IMR-90 (cell line): ENCODE data around the gene SDCCAG8. TPM values are rescaled to one million over a fixed set of nuclear protein-coding genes. Genes with fewer than 3 reads are reported as not detected.

ENCODE experiments used
- ATAC-seq: fragments of 200-7000 bp; cut with Tn5 transposase; 2 replicates; pipeline ENCODE4 v1.9.1; 2020; ENCODE audit warnings: low read depth, mild to moderate bottlenecking, moderate library complexity
- BruUV-seq: library from RNA; stranded (reverse); fragments of 400-500 nt; replicated peaks from 2 replicates; lab custom pipeline; 2021; lab: Mats Ljungman, UMichigan
- CTCF ChIA-PET: fragments of 300-600 bp; formaldehyde crosslinking; extraction: SDS; loops from one replicate; lab custom pipeline; 2021; ENCODE audit warnings: antibody characterized with exemption; lab: Yijun Ruan, JAX
- POLR2A ChIA-PET: fragments of 300-600 bp; sonication (Branson Sonifier 250); formaldehyde crosslinking; loops from one replicate; lab custom pipeline; 2022; ENCODE audit warnings: antibody characterized with exemption; ENCODE audit not compliant: unreplicated experiment; lab: Charles Lee
- DNase-seq: peaks from one replicate; pipeline ENCODE4 v3.0.0; 2013
- H2AFZ ChIP-seq: replicated peaks from 2 replicates; pipeline ENCODE3; 2013; ENCODE audit warnings: low read length, mild to moderate bottlenecking; ENCODE audit not compliant: poor library complexity
- H2AK5ac ChIP-seq: 2 replicates; pipeline ENCODE4 v1.6.1; 2013; ENCODE audit warnings: low read depth, low read length, inconsistent platforms
- H2AK9ac ChIP-seq: replicated peaks from 2 replicates; pipeline ENCODE3; 2013; ENCODE audit warnings: mild to moderate bottlenecking, low read depth, low read length, moderate library complexity; ENCODE audit not compliant: poor library complexity
- H2BK120ac ChIP-seq: 2 replicates; pipeline ENCODE4 v1.6.1; 2013; ENCODE audit warnings: low read depth, low read length, inconsistent platforms
- H2BK15ac ChIP-seq: 3 replicates; pipeline ENCODE4 v1.6.1; 2013; ENCODE audit warnings: low read depth, low read length, inconsistent platforms
- H2BK20ac ChIP-seq: 2 replicates; pipeline ENCODE4 v1.6.1; 2013; ENCODE audit warnings: low read depth, mild to moderate bottlenecking, inconsistent platforms, low read length, moderate library complexity
- H2BK5ac ChIP-seq: 2 replicates; pipeline ENCODE4 v1.6.1; 2013; ENCODE audit warnings: mild to moderate bottlenecking, low read depth, low read length, inconsistent platforms; ENCODE audit not compliant: poor library complexity, severe bottlenecking
- H3K14ac ChIP-seq: replicated peaks from 2 replicates; pipeline ENCODE4 v1.6.1; 2013; ENCODE audit warnings: low read depth, low read length, inconsistent platforms
- H3K18ac ChIP-seq: 2 replicates; pipeline ENCODE4 v1.6.1; 2013; ENCODE audit warnings: low read depth, low read length, control low read depth
- H3K23ac ChIP-seq: 2 replicates; pipeline ENCODE4 v1.6.1; 2013; ENCODE audit warnings: low read depth, low read length, inconsistent platforms
- H3K27ac ChIP-seq: 2 replicates; pipeline ENCODE4 v1.5.1; 2013; ENCODE audit warnings: mild to moderate bottlenecking, control low read depth, low read length; ENCODE audit not compliant: insufficient read depth
- H3K27me3 ChIP-seq: 2 replicates; pipeline ENCODE4 v1.6.1; 2013; ENCODE audit warnings: low read length; ENCODE audit not compliant: control insufficient read depth, insufficient read depth
- H3K36me3 ChIP-seq: 2 replicates; pipeline ENCODE4 v1.6.1; 2013; ENCODE audit warnings: low read length, mixed read lengths; ENCODE audit not compliant: control insufficient read depth, insufficient read depth
- H3K4ac ChIP-seq: 2 replicates; pipeline ENCODE4 v1.6.1; 2013; ENCODE audit warnings: low read depth, low read length, inconsistent platforms
- H3K4me1 ChIP-seq: 2 replicates; pipeline ENCODE4 v1.6.1; 2013; ENCODE audit warnings: low read length, mixed read lengths; ENCODE audit not compliant: control insufficient read depth, insufficient read depth
- H3K4me2 ChIP-seq: 2 replicates; pipeline ENCODE4 v1.6.1; 2013; ENCODE audit warnings: low read depth, mild to moderate bottlenecking, control low read depth, low read length, moderate library complexity
- H3K4me3 ChIP-seq: 2 replicates; pipeline ENCODE4 v1.5.1; 2013; ENCODE audit warnings: low read depth, mild to moderate bottlenecking, control low read depth, low read length, moderate library complexity; ENCODE audit not compliant: insufficient read depth
- H3K56ac ChIP-seq: 2 replicates; pipeline ENCODE4 v1.6.1; 2013; ENCODE audit warnings: low read length, inconsistent platforms; ENCODE audit not compliant: insufficient read depth; ENCODE audit errors: extremely low read depth
- H3K79me1 ChIP-seq, 2 experiments: 2 replicates each; pipeline ENCODE4 v1.6.1; 2013; ENCODE audit warnings: low read length in 2 of 2, inconsistent platforms in 1 of 2, low read depth in 1 of 2
- H3K9ac ChIP-seq: 2 replicates; pipeline ENCODE4 v1.6.1; 2013; ENCODE audit warnings: low read depth, low read length, control low read depth
- H3K9me1 ChIP-seq: 2 replicates; pipeline ENCODE4 v1.6.1; 2013; ENCODE audit warnings: low read length, inconsistent platforms; ENCODE audit not compliant: insufficient read depth
- H3K9me3 ChIP-seq: 2 replicates; pipeline ENCODE4 v1.6.1; 2013; ENCODE audit warnings: low read length; ENCODE audit not compliant: control insufficient read depth, insufficient read depth
- H4K20me1 ChIP-seq: 2 replicates; pipeline ENCODE4 v1.6.1; 2013; ENCODE audit warnings: low read length, inconsistent platforms; ENCODE audit not compliant: insufficient read depth
- H4K5ac ChIP-seq: 2 replicates; pipeline ENCODE4 v1.6.1; 2013; ENCODE audit warnings: mild to moderate bottlenecking, low read depth, low read length, control low read depth
- H4K8ac ChIP-seq, 2 experiments: 2 replicates each; pipeline ENCODE4 v1.6.1; 2013; ENCODE audit warnings: low read depth in 2 of 2, low read length in 2 of 2, control low read depth in 1 of 2, inconsistent platforms in 1 of 2
- H4K91ac ChIP-seq: 2 replicates; pipeline ENCODE4 v1.6.1; 2013; ENCODE audit warnings: low read depth, low read length, inconsistent platforms; ENCODE audit not compliant: insufficient read depth
- BHLHE40 ChIP-seq: fragments of 150-350 bp; IDR thresholded peaks from 2 replicates; pipeline ENCODE4 v1.6.1; 2016; ENCODE audit warnings: mild to moderate bottlenecking, low read depth, low read length
- ELK1 ChIP-seq: fragments of 150-350 bp; IDR thresholded peaks from 2 replicates; pipeline ENCODE4 v1.6.1; 2016; ENCODE audit warnings: low read depth, mild to moderate bottlenecking, low read length, moderate library complexity, borderline replicate concordance
- FOS ChIP-seq: fragments of 150-350 bp; IDR thresholded peaks from 2 replicates; pipeline ENCODE4 v1.6.1; 2016; ENCODE audit warnings: low read depth, low read length
- MAZ ChIP-seq: IDR thresholded peaks from 2 replicates; pipeline ENCODE4 v1.6.1; 2012; ENCODE audit warnings: low read depth, mild to moderate bottlenecking, low read length, improper control_type of control experiment, moderate library complexity, borderline replicate concordance
- MXI1 ChIP-seq: IDR thresholded peaks from 2 replicates; pipeline ENCODE4 v1.6.1; 2012; ENCODE audit warnings: low read depth, mild to moderate bottlenecking, low read length, moderate library complexity, borderline replicate concordance
- RAD21 ChIP-seq: IDR thresholded peaks from 2 replicates; pipeline ENCODE4 v1.6.1; 2012; ENCODE audit warnings: low read length, improper control_type of control experiment
- RFX5 ChIP-seq: IDR thresholded peaks from 2 replicates; pipeline ENCODE4 v1.8.0; 2012; ENCODE audit warnings: low read depth, mild to moderate bottlenecking, low read length, moderate library complexity
- SMC3 ChIP-seq: fragments of 150-350 bp; IDR thresholded peaks from 2 replicates; pipeline ENCODE4 v1.6.1; 2016; ENCODE audit warnings: low read depth, mild to moderate bottlenecking, antibody characterized with exemption, low read length, moderate library complexity
- WGBS, 2 experiments: methylation state at CpG; one replicate each; pipeline versions ENCODE4 v1.1.5 to v1.1.7; 2013; ENCODE audit warnings: missing lambda C conversion rate in 2 of 2; ENCODE audit not compliant: insufficient read length in 1 of 2; ENCODE audit errors: extremely low coverage in 2 of 2; 5-methylcytosine and 5-hydroxymethylcytosine counted together
- dilution Hi-C: fragments of 300-500 bp; cut with HindIII; formaldehyde crosslinking; loops from one replicate; pipeline ENCODE4 v1.14.3; 2018; ENCODE audit warnings: low sequenced_read_pairs; ENCODE audit not compliant: unreplicated experiment
- in situ Hi-C: fragments of 300-500 bp; cut with MboI; formaldehyde crosslinking; loops from 3 replicates; pipeline ENCODE4 v1.14.3; 2019; ENCODE audit warnings: low sequenced_read_pairs, inconsistent platforms, mixed read lengths
- intact Hi-C: fragments of 100-400 bp; cut with micrococcal nuclease; formaldehyde crosslinking; loops from 2 replicates; pipeline ENCODE4 v1.10.0; 2022
- polyA plus RNA-seq, 3 experiments: library from polyadenylated mRNA; depleted of rRNA; stranded (reverse); fragments of >200 nt; gene quantifications; 2 replicates each; pipeline ENCODE4 v1.2.3, GENCODE V29; 2012; ENCODE audit warnings: low replicate concordance in 1 of 3
- total RNA-seq: library from RNA; depleted of rRNA; stranded (reverse); fragments of >200 nt; gene quantifications from 2 replicates; pipeline ENCODE4 v1.2.3, GENCODE V29; 2012

The SDCCAG8 gene
- total and polyA plus RNA-seq, 2 of the 4 experiments (the other 2 are of a cell fraction), result 25.2 to 46.8 TPM

GRCh38 chr1:243501002-243501401, 245.2 kb downstream of the SDCCAG8 start:
- no peaks in the 10 kb centered on the region for H3K9me3 ChIP-seq
- H2BK15ac ChIP-seq, result peak overlapping the region; percentile 42; the same call in 1 of the 3 replicates
- dilution Hi-C loops (no loop called here), intact Hi-C loops (no loop called here), in situ Hi-C loops (no loop called here)
- no peaks in the 10 kb centered on the region for H4K20me1 ChIP-seq
- peak overlapping the region; percentile 22 for H3K4ac ChIP-seq
- H3K9me1 ChIP-seq, result peaks cover 3% of the 10 kb centered on the region
- WGBS, 2 experiments, result no CpG with 5 or more reads among the region's 5 CpGs
- peaks cover 6% of the 10 kb centered on the region for H3K36me3 ChIP-seq
- POLR2A ChIA-PET, result no interaction called here
- H2AK9ac ChIP-seq, result no peak overlapping the region
- TF ChIP-seq MXI1 (0 out of 2 replicates have a peak, but pooled peaks have one; percentile 28), RFX5 (no peak), MAZ (no peak), ELK1 (no peak), FOS (0 out of 2 replicates have a peak, but pooled peaks have one; percentile 17), RAD21 (peak; percentile 7; the same call in 1 of the 2 replicates), SMC3 (no peak), BHLHE40 (peak; percentile 3; the same call in 1 of the 2 replicates)
- H2BK5ac ChIP-seq, result peak overlapping the region; percentile 69
- H2AFZ ChIP-seq, result peak overlapping the region; percentile 54
- H3K4me3 ChIP-seq, result no peak overlapping the region
- H4K8ac ChIP-seq, result peak overlapping the region in 1 of 2 experiments; percentile 59; a peak in 2 of 4 replicates
- DNase-seq (peak; percentile 93), ATAC-seq (peak; percentile 74)
- H3K4me1 ChIP-seq, result peaks cover 12% of the 10 kb centered on the region
- peaks cover 3 to 9% of the 10 kb centered on the region in 2 experiments; a peak in 2 of 4 replicates for H3K79me1 ChIP-seq
- H3K27ac ChIP-seq, result peak overlapping the region; percentile 8; the same call in 1 of the 2 replicates
- H3K18ac ChIP-seq, result peak overlapping the region; percentile 65; the same call in 1 of the 2 replicates
- H3K56ac ChIP-seq, result no peak overlapping the region
- no TSS peak for BruUV-seq
- no peak overlapping the region for H3K9ac ChIP-seq
- peak overlapping the region; percentile 64; the same call in 1 of the 2 replicates for H3K4me2 ChIP-seq
- H3K27me3 ChIP-seq, result no peaks in the 10 kb centered on the region
- no peak overlapping the region for H4K5ac ChIP-seq
- CTCF ChIA-PET, result no interaction called here
- H4K91ac ChIP-seq, result no peak overlapping the region
- peak overlapping the region; percentile 46; the same call in 1 of the 2 replicates for H2BK120ac ChIP-seq
- H2BK20ac ChIP-seq, result peak overlapping the region; percentile 44; the same call in 1 of the 2 replicates
- H3K14ac ChIP-seq, result 0 out of 2 replicates have a peak overlapping the region, but pooled peaks have one; percentile 6
- peak overlapping the region; percentile 47; the same call in 1 of the 2 replicates for H2AK5ac ChIP-seq
- peak overlapping the region; percentile 51; the same call in 1 of the 2 replicates for H3K23ac ChIP-seq
